HepG2 (cell line): ENCODE results near the gene MMRN2. TPM values are rescaled to one million over a fixed set of nuclear protein-coding genes. Genes with fewer than 3 reads are reported as not detected.

ENCODE experiments used
- ATAC-seq: fragments of 200-7000 bp; cut with Tn5 transposase; 3 replicates; pipeline ENCODE4 v1.9.1; 2020; ENCODE audit warnings: mild to moderate bottlenecking, moderate library complexity
- BruUV-seq: library from RNA; stranded (reverse); fragments of 400-500 nt; replicated peaks from 2 replicates; lab custom pipeline; 2021; lab: Mats Ljungman, UMichigan
- CTCF ChIA-PET: fragments of 300-600 bp; formaldehyde crosslinking; extraction: SDS; loops from one replicate; lab custom pipeline; 2021; ENCODE audit warnings: low total read pairs, inconsistent platforms, low intra/inter-chr PET ratio; lab: Yijun Ruan, JAX
- POLR2A ChIA-PET: fragments of 350-600 bp; sonication (Branson Sonifier 250); formaldehyde crosslinking; loops from one replicate; lab custom pipeline; 2020; ENCODE audit warnings: antibody characterized with exemption, inconsistent platforms; lab: Yijun Ruan, JAX
- DNase-seq: peaks from one replicate; pipeline ENCODE4 v3.0.0-alpha.2; 2015; ENCODE audit warnings: low spot score
- FAIRE-seq: peaks from 3 replicates; lab custom pipeline; 2011; peaks lifted over from hg19 to GRCh38; lab: Jason Lieb, UNC
- H2AFZ ChIP-seq: one replicate; pipeline ENCODE4 v1.6.1; 2011; ENCODE audit warnings: low read length, inconsistent platforms
- H3K27ac ChIP-seq: fragments of 300-600 bp; 3 replicates; pipeline ENCODE4 v1.8.0; 2011; ENCODE audit warnings: mixed run types, mild to moderate bottlenecking, mixed read lengths, low read length, inconsistent platforms; ENCODE audit not compliant: insufficient read depth; ENCODE audit errors: extremely low read length
- H3K27me3 ChIP-seq, 2 experiments: fragments of 200-600 bp in 1 of 2; 2 replicates in 1 of 2; 3 replicates in 1 of 2; pipeline versions ENCODE4 v1.6.0 to v1.8.0; 2011; ENCODE audit warnings: low read length in 2 of 2, mild to moderate bottlenecking in 2 of 2, moderate library complexity in 2 of 2, inconsistent platforms in 1 of 2; ENCODE audit not compliant: insufficient read depth in 2 of 2, control insufficient read depth in 1 of 2
- H3K36me3 ChIP-seq, 2 experiments: fragments of 200-600 bp in 1 of 2; replicated peaks in 1 of 2; 2 replicates in 1 of 2; 3 replicates in 1 of 2; pipeline versions ENCODE4 v1.5.1 to v1.8.0; 2011; ENCODE audit warnings: low read length in 2 of 2, inconsistent platforms in 1 of 2; ENCODE audit not compliant: insufficient read depth in 2 of 2, control insufficient read depth in 1 of 2
- H3K4me1 ChIP-seq: 2 replicates; pipeline ENCODE4 v1.5.1; 2012; ENCODE audit warnings: low read length, inconsistent platforms; ENCODE audit not compliant: insufficient read depth
- H3K4me2 ChIP-seq: 2 replicates; pipeline ENCODE4 v1.6.0; 2011; ENCODE audit warnings: low read depth, low read length, inconsistent platforms
- H3K4me3 ChIP-seq, 3 experiments: fragments of 200-600 bp in 1 of 3; sonication (generic), shearing (Covaris generic) in 1 of 3; replicated peaks in 1 of 3; 2 replicates each; pipeline ENCODE4 v1.5.1; 2011 to 2016; ENCODE audit warnings: low read length in 3 of 3, inconsistent platforms in 2 of 3, low read depth in 2 of 3, mild to moderate bottlenecking in 2 of 3, control low read depth in 1 of 3, mixed read lengths in 1 of 3; ENCODE audit not compliant: insufficient read depth in 1 of 3
- H3K79me2 ChIP-seq: one replicate; pipeline ENCODE4 v1.6.1; 2011; ENCODE audit warnings: low read length, inconsistent platforms; ENCODE audit not compliant: insufficient read depth
- H3K9ac ChIP-seq: 2 replicates; pipeline ENCODE4 v1.6.0; 2011; ENCODE audit warnings: mild to moderate bottlenecking, low read depth, low read length, inconsistent platforms; ENCODE audit not compliant: insufficient read depth
- H3K9me3 ChIP-seq: 2 replicates; pipeline ENCODE4 v1.5.1; 2012; ENCODE audit warnings: mild to moderate bottlenecking, low read length
- H4K20me1 ChIP-seq: 2 replicates; pipeline ENCODE4 v1.6.0; 2011; ENCODE audit warnings: inconsistent platforms, mild to moderate bottlenecking, low read length, moderate library complexity; ENCODE audit not compliant: insufficient read depth
- ATRX ChIP-seq: sonication (generic); formaldehyde crosslinking; IDR thresholded peaks from 2 replicates; pipeline ENCODE4 v1.4.0; 2020; ENCODE audit warnings: missing genetic modification reagents, borderline replicate concordance
- DR1 ChIP-seq: sonication (generic); formaldehyde crosslinking; IDR thresholded peaks from 2 replicates; pipeline ENCODE4 v1.8.0; 2021; ENCODE audit warnings: mild to moderate bottlenecking, missing genetic modification reagents, inconsistent platforms
- HNF4A ChIP-seq: sonication (generic); formaldehyde crosslinking; IDR thresholded peaks from 2 replicates; pipeline ENCODE4 v1.4.0; 2020; ENCODE audit warnings: missing genetic modification reagents
- JUNB ChIP-seq: sonication (generic); formaldehyde crosslinking; IDR thresholded peaks from 2 replicates; pipeline ENCODE4 v1.8.0; 2022; ENCODE audit warnings: missing genetic modification reagents, mild to moderate bottlenecking, borderline replicate concordance
- PAF1 ChIP-seq: IDR thresholded peaks from 2 replicates; pipeline ENCODE4 v1.6.1; 2016; ENCODE audit warnings: missing genetic modification reagents, missing compliant biosample characterization
- TP53 ChIP-seq: sonication (generic); formaldehyde crosslinking; conservative IDR thresholded peaks from 2 replicates; pipeline ENCODE4 v1.4.0; 2020; ENCODE audit warnings: missing genetic modification reagents
- ZBTB1 ChIP-seq: sonication (generic); formaldehyde crosslinking; IDR thresholded peaks from 2 replicates; pipeline ENCODE4 v1.4.0; 2020; ENCODE audit warnings: missing genetic modification reagents, borderline replicate concordance
- ZNF207 ChIP-seq: fragments of 450-650 bp; IDR thresholded peaks from 2 replicates; pipeline ENCODE4 v1.6.1; 2016; ENCODE audit warnings: antibody characterized with exemption, borderline replicate concordance
- ZNF724P ChIP-seq: sonication (generic); formaldehyde crosslinking; IDR thresholded peaks from 2 replicates; pipeline ENCODE4 v1.8.0; 2022; ENCODE audit warnings: missing genetic modification reagents, borderline replicate concordance
- ZSCAN22 ChIP-seq: sonication (generic); formaldehyde crosslinking; IDR thresholded peaks from 2 replicates; pipeline ENCODE4 v1.4.0; 2020; ENCODE audit warnings: mild to moderate bottlenecking, missing genetic modification reagents
- ZSCAN31 ChIP-seq: sonication (generic); formaldehyde crosslinking; IDR thresholded peaks from 2 replicates; pipeline ENCODE4 v1.5.0; 2020; ENCODE audit warnings: low read depth, mild to moderate bottlenecking, missing genetic modification reagents
- WGBS: methylation state at CpG from one replicate; pipeline ENCODE4 v1.1.6; 2017; ENCODE audit warnings: low lambda C conversion rate; 5-methylcytosine and 5-hydroxymethylcytosine counted together
- in situ Hi-C: cut with HindIII; loops from 2 replicates; pipeline ENCODE4 v1.10.0; 2017; ENCODE audit warnings: low pct_unique_long_range_greater_than_20kb; ENCODE audit not compliant: extremely low pct_ligation_motif_present
- intact Hi-C: fragments of 100-400 bp; cut with micrococcal nuclease; formaldehyde crosslinking; loops from one replicate; pipeline ENCODE4 v1.10.0; 2022; ENCODE audit not compliant: unreplicated experiment
- polyA plus RNA-seq, 8 experiments: library from polyadenylated mRNA; depleted of rRNA in 3 of 8; stranded (reverse) in 7 of 8; unstranded in 1 of 8; fragments of >200 nt; fragmentation: Illumina TruSeq in 4 of 8; extraction: Trizol in 4 of 8; gene quantifications; 2 replicates each; pipeline versions ENCODE4 v1.2.1 to v1.2.3, GENCODE V29; 2011 to 2016; ENCODE audit warnings: low read depth in 4 of 8, missing spikeins in 1 of 8, mixed read lengths in 1 of 8; ENCODE audit not compliant: insufficient read depth in 1 of 8
- total RNA-seq, 5 experiments: library from RNA; depleted of rRNA; stranded (reverse); fragments of >200 nt; fragmentation: Illumina TruSeq; extraction: Trizol; gene quantifications; 2 replicates each; pipeline ENCODE4 v1.2.3, GENCODE V29; 2016; ENCODE audit warnings: low read depth in 1 of 5
- TF ChIP-seq, protein P1 (sequence below): sonication (generic); formaldehyde crosslinking; IDR thresholded peaks from 2 replicates; pipeline ENCODE4 v1.9.0; 2021; ENCODE audit warnings: missing genetic modification reagents, borderline replicate concordance

The MMRN2 gene
- total and polyA plus RNA-seq, 2 of the 13 experiments (the other 11 are each of a cell fraction or from before 2014, with no cell fraction given): 0.04 TPM; not detected in 1

DNA sequence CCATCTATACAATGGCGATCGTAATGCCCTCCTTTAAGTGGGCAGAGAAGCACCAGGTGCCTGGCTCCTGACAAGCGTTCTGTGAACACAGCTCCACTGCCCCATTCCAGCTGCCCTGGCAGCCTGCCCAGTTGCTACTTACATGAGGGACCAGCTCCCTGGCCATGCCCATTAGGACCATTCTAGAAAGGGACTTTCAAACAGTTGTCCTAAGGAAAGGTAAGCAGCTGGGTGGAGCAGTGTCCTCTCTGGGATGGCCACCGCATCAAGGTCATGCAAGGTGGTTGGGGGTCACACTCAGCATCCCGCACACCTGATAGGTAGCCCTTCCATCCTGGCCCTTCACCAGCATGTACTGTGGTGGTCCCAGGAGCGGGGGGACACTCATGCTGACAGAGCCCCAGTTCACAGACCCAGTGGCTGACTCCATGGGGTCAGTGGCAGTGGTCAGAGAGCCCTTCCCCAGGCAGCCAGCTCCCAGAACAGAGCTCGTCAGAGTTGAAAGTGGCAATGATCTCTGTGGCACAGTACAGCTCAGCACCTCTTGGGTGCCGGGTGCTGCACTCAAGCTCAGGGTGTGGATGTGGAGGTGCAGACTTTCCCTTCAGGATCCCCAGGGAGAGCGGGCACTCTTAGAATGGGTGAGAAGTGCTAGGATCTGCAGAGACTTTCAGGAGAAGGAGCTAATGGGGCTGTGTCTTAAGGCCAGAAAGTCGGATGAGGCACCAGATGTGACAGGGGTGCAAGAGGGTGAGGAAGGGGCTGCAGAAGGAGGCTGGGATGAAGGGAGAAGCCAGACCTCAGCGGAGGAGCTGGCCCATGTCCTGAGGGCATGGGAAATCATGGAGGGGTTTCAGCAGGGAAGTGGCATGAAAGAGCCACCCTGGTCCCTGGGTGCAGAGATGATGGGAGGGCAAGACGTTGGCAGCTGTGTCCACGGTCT, 10.9 kb downstream of the MMRN2 start:
- POLR2A ChIA-PET: no interaction called here
- Histone ChIP-seq H3K36me3 (no peaks in the 10 kb centered on the region), H3K27me3 (peaks cover 5 to 32% of the 10 kb centered on the region in 2 experiments; a peak in 3 of 5 replicates), H3K9me3 (no peaks in the 10 kb centered on the region), H3K9ac (no peak overlapping the region), H2AFZ (no peak overlapping the region), H3K4me1 (peaks cover 27% of the 10 kb centered on the region), H3K4me2 (no peak overlapping the region; the same call in 1 of the 2 replicates), H4K20me1 (no peaks in the 10 kb centered on the region), H3K27ac (no peak overlapping the region), H3K4me3 (no peak overlapping the region), H3K79me2 (no peaks in the 10 kb centered on the region)
- TF ChIP-seq DR1 (no peak), ZSCAN22 (CRISPR knock-in tag) (no peak), TP53 (no peak), ZBTB1 (CRISPR knock-in tag) (no peak), ZNF207 (no peak), ZSCAN31 (CRISPR knock-in tag) (no peak), PAF1 (no peak), ATRX (no peak), HNF4A (CRISPR knock-in tag) (no peak), JUNB (CRISPR knock-in tag) (no peak), ZNF724P (CRISPR knock-in tag) (no peak)
- TF ChIP-seq, protein P1, sequence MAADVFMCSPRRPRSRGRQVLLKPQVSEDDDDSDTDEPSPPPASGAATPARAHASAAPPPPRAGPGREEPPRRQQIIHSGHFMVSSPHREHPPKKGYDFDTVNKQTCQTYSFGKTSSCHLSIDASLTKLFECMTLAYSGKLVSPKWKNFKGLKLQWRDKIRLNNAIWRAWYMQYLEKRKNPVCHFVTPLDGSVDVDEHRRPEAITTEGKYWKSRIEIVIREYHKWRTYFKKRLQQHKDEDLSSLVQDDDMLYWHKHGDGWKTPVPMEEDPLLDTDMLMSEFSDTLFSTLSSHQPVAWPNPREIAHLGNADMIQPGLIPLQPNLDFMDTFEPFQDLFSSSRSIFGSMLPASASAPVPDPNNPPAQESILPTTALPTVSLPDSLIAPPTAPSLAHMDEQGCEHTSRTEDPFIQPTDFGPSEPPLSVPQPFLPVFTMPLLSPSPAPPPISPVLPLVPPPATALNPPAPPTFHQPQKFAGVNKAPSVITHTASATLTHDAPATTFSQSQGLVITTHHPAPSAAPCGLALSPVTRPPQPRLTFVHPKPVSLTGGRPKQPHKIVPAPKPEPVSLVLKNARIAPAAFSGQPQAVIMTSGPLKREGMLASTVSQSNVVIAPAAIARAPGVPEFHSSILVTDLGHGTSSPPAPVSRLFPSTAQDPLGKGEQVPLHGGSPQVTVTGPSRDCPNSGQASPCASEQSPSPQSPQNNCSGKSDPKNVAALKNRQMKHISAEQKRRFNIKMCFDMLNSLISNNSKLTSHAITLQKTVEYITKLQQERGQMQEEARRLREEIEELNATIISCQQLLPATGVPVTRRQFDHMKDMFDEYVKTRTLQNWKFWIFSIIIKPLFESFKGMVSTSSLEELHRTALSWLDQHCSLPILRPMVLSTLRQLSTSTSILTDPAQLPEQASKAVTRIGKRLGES (CRISPR knock-in tag): no peak
- no peak for ATAC-seq
- intact Hi-C loops (no loop called here), in situ Hi-C loops (no loop called here)
- no peak for DNase-seq
- no peak for FAIRE-seq
- CTCF ChIA-PET: interaction anchor here (1.4 kb wide), 1 partner anchor 14 kb away, joined by 4 read pairs; no protein-coding TSS in a partner anchor
- BruUV-seq: no TSS peak
- WGBS: 37% methylated on average over 11 of the region's 13 CpGs
